ENCODE measurements around the gene RPL7A. TPM values are rescaled to one million over a fixed set of nuclear protein-coding genes. Genes with fewer than 3 reads are reported as not detected.

Gene RPL7A
- total RNA-seq, 1 donor from 2014 or later, result 1,126 TPM

DNA sequence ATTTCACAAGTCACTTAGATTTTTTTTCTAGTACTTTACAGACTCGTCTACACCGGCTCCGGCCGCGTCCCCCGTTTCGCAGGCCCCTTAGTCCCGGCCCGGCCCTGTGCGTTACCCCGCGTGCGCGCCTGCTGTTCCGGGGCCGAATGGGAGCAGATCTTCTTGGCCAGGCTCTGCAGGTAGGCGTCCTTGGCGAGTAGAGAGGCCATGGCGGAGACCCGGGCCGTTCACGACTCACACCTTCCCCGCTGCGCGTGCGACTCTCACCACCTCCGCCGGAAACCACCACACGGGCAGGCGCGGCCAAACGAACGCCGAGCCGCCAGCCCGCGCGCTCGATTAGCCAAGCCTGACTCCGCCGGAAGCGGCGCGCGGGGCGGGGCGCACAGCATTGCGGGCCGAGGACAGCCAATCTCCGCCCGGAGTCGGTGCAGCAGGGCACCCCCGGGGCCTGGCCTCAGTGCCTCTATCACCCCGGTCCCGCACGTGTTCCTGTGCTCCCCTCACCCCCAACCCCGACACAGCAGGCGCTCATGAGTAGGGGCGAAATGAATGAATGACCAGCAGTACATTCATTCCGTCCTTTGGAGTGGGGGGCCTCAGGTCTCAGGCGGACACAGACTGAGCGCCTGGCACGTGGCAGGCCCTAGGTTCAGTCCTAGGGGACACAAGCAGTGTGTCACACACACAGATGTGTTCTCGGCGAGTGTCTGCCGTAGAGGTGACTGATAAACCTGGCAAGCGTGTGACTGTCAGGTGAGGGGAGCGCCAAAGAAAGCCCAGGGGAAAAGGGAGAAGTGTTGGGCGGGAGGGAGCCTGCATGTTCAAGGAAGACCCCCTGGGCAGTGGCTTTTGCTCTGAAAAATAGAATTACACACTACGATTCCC, 11.8 kb upstream of the RPL7A start, which contains the start of gene SURF6:
Gene SURF6, minus strand, starts transcription at position 265 of the 888 bp plus-strand sequence. Its CDS starts 56 bp downstream, at position 209.
- H3K36me3 Mint-ChIP-seq (ENCODE audit: low read depth), result peaks cover 22% of the 10 kb centered on the region
- peaks cover 19% of the 10 kb centered on the region for H3K4me1 Mint-ChIP-seq (ENCODE audit: low read depth)
- peak within 1 kb of the TSS; percentile 97 for H3K4me3 Mint-ChIP-seq (ENCODE audit: unreplicated experiment)
- DNase-seq (ENCODE audit: low spot score), result peak; percentile 98
- peak within 1 kb of the TSS; percentile 94 for H3K27ac Mint-ChIP-seq (ENCODE audit: unreplicated experiment)
- no peaks in the 10 kb centered on the region for H3K9me3 Mint-ChIP-seq (ENCODE audit: low read depth)
- TF ChIP-seq, protein P1, sequence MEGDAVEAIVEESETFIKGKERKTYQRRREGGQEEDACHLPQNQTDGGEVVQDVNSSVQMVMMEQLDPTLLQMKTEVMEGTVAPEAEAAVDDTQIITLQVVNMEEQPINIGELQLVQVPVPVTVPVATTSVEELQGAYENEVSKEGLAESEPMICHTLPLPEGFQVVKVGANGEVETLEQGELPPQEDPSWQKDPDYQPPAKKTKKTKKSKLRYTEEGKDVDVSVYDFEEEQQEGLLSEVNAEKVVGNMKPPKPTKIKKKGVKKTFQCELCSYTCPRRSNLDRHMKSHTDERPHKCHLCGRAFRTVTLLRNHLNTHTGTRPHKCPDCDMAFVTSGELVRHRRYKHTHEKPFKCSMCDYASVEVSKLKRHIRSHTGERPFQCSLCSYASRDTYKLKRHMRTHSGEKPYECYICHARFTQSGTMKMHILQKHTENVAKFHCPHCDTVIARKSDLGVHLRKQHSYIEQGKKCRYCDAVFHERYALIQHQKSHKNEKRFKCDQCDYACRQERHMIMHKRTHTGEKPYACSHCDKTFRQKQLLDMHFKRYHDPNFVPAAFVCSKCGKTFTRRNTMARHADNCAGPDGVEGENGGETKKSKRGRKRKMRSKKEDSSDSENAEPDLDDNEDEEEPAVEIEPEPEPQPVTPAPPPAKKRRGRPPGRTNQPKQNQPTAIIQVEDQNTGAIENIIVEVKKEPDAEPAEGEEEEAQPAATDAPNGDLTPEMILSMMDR (IDR thresholded peaks at IDR 0.05), result no peak
- H3K27me3 Mint-ChIP-seq (ENCODE audit: low read depth), result no peaks in the 10 kb centered on the region

DNA sequence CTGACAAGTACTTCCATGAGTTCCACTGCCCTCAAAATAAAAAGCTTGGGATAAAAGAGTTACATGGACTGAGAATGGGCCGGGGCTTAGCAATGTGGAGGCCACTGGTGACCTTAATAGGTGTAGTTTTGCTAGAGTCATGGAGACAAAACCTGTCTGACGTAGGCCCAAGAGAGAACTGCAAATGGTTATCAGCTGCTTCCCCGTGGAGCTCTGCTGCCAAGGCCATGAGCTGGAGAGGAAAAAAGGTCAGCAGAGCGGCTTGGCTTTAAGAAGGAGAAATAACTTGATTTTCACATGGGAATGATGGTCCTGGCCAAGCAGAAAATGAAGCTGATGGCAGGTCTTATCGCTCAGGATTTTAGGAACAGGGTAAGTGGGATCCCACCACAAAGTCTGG, 8.4 kb upstream of the RPL7A start:
- TF ChIP-seq, protein P1 (IDR thresholded peaks at IDR 0.05), result no peak
- H3K4me1 Mint-ChIP-seq (ENCODE audit: low read depth), result peaks cover 16% of the 10 kb centered on the region
- H3K27me3 Mint-ChIP-seq (ENCODE audit: low read depth), result no peaks in the 10 kb centered on the region
- no peaks in the 10 kb centered on the region for H3K9me3 Mint-ChIP-seq (ENCODE audit: low read depth)
- peaks cover 10% of the 10 kb centered on the region for H3K36me3 Mint-ChIP-seq (ENCODE audit: low read depth)
- H3K27ac Mint-ChIP-seq (ENCODE audit: unreplicated experiment), result no peak overlapping the region
- H3K4me3 Mint-ChIP-seq (ENCODE audit: unreplicated experiment), result no peak overlapping the region
- DNase-seq (ENCODE audit: low spot score), result no peak

DNA sequence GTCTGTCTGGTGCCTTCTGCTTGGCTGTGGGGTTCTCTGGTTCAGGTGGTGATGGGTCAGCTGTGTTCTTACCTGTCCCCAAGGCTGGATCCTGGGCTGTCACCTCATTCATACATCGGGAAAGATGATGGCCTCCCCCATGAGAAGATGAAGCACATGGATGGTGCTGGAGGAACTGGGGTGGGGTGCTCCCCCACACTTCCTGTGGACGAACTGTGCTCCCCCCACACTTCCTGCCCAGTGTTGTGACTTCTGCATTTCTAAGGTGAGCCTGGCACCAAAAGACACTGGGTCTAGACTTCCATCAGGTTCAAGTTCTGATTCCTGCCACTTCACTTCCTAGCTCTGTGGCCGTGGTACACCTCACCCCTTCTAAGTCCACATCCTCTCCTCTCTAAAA, 7.8 kb upstream of the RPL7A start:
- no peak overlapping the region for H3K27ac Mint-ChIP-seq (ENCODE audit: unreplicated experiment)
- H3K4me1 Mint-ChIP-seq (ENCODE audit: low read depth), result peaks cover 10% of the 10 kb centered on the region
- H3K36me3 Mint-ChIP-seq (ENCODE audit: low read depth), result peaks cover 11% of the 10 kb centered on the region
- no peak overlapping the region for H3K4me3 Mint-ChIP-seq (ENCODE audit: unreplicated experiment)
- no peak for DNase-seq (ENCODE audit: low spot score)
- no peaks in the 10 kb centered on the region for H3K9me3 Mint-ChIP-seq (ENCODE audit: low read depth)
- TF ChIP-seq, protein P1 (IDR thresholded peaks at IDR 0.05), result no peak
- H3K27me3 Mint-ChIP-seq (ENCODE audit: low read depth), result no peaks in the 10 kb centered on the region

DNA sequence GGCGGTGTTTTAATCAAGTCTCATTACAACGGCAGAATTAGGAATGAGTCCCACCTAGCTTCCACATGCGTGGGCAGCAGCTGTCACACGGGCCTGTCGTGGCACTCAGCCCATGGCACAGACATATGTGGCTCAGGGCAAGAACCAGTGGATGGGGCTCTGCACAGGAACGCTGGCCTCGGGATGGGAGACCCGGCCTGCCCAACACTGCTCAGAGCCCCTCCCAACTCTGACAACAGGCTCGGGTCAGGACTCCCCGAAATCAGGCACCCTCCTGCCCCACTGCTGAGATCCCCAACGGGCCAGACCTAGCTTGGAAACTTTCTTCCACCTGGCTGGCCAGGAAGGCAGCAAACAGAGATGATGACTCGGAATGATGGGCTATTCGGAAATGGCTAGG, 7.1 kb upstream of the RPL7A start:
- H3K9me3 Mint-ChIP-seq (ENCODE audit: low read depth), result no peaks in the 10 kb centered on the region
- DNase-seq (ENCODE audit: low spot score), result no peak
- H3K27me3 Mint-ChIP-seq (ENCODE audit: low read depth), result no peaks in the 10 kb centered on the region
- H3K27ac Mint-ChIP-seq (ENCODE audit: unreplicated experiment), result no peak overlapping the region
- H3K4me3 Mint-ChIP-seq (ENCODE audit: unreplicated experiment), result no peak overlapping the region
- TF ChIP-seq, protein P1 (IDR thresholded peaks at IDR 0.05), result no peak
- H3K36me3 Mint-ChIP-seq (ENCODE audit: low read depth), result peaks cover 11% of the 10 kb centered on the region
- H3K4me1 Mint-ChIP-seq (ENCODE audit: low read depth), result peaks cover 6% of the 10 kb centered on the region

DNA sequence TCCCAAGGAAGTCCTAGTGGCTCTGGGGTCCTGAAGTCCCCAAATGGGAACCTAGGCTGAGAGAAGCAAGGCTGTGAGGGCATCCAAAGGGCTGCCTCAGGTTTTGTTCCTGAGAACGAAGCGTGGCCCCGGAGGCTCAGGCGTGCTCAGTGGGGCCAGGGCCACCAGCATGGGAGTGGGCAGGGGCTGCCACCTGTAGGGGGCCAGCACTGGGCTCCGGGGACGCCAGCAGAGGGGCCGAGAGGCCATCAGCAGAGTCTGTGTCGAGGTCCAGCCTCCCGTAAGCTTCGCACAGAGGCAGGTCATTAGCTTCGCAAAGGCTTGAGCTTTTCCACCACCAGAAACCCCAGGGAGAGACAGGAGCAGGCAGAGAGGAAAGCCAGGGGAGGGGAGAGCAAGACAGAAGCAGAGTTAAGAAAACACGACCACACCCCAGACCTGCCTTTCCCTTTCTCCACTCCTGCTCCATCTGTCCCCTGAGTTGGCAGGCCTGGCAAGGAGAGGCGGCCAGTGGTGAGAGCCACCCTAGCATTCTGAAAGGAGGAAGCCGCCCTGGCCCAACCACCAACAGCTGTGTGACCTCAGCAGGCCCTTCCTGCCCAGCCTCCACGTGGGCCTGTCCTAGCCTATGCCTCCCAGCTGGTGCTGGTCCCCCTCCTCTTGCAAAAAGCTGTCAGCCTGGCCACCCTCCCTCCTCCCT, 6.5 kb upstream of the RPL7A start:
- TF ChIP-seq, protein P1 (IDR thresholded peaks at IDR 0.05), result no peak
- Mint-ChIP-seq H3K27ac (ENCODE audit: unreplicated experiment) (no peak overlapping the region), H3K9me3 (ENCODE audit: low read depth) (no peaks in the 10 kb centered on the region), H3K4me3 (ENCODE audit: unreplicated experiment) (no peak overlapping the region), H3K36me3 (ENCODE audit: low read depth) (peaks cover 11% of the 10 kb centered on the region), H3K27me3 (ENCODE audit: low read depth) (no peaks in the 10 kb centered on the region), H3K4me1 (ENCODE audit: low read depth) (peaks cover 9% of the 10 kb centered on the region)
- DNase-seq (ENCODE audit: low spot score), result no peak

Data from chondrocyte (in vitro differentiated cells).